Keratinocyte (primary cell): ENCODE measurements around the gene SOCS6. TPM values are rescaled to one million over a fixed set of nuclear protein-coding genes. Genes with fewer than 3 reads are reported as not detected.

Experiments used
- DNase-seq: peaks from one replicate; pipeline ENCODE4 v3.0.0-alpha.2; 2011; ENCODE audit warnings: low read depth, missing footprints, low spot score
- FAIRE-seq: peaks from 2 replicates; lab custom pipeline; 2011; peaks lifted over from hg19 to GRCh38; lab: Jason Lieb, UNC
- H2AFZ ChIP-seq: 2 replicates; pipeline ENCODE4 v1.6.0; 2012; ENCODE audit warnings: low read length, control low read depth, inconsistent platforms; ENCODE audit not compliant: control insufficient read depth
- H3K27ac ChIP-seq: 2 replicates; pipeline ENCODE4 v1.5.1; 2011; ENCODE audit warnings: low read length; ENCODE audit not compliant: control insufficient read depth, insufficient read depth
- H3K27me3 ChIP-seq: 3 replicates; pipeline ENCODE4 v1.6.0; 2011; ENCODE audit warnings: low read length; ENCODE audit not compliant: control insufficient read depth, insufficient read depth; ENCODE audit errors: extremely low read depth
- H3K36me3 ChIP-seq, 2 experiments: 2 replicates in 1 of 2; 3 replicates in 1 of 2; pipeline ENCODE4 v1.5.1; 2011; ENCODE audit warnings: low read length in 2 of 2, mild to moderate bottlenecking in 1 of 2; ENCODE audit not compliant: control insufficient read depth in 2 of 2, insufficient read depth in 2 of 2; ENCODE audit errors: extremely low read depth in 1 of 2
- H3K4me1 ChIP-seq: 3 replicates; pipeline ENCODE4 v1.5.1; 2011; ENCODE audit warnings: low read length; ENCODE audit not compliant: control insufficient read depth, insufficient read depth; ENCODE audit errors: extremely low read depth
- H3K4me2 ChIP-seq: 3 replicates; pipeline ENCODE4 v1.6.0; 2011; ENCODE audit warnings: low read depth, low read length; ENCODE audit not compliant: control insufficient read depth, insufficient read depth; ENCODE audit errors: extremely low read depth
- H3K4me3 ChIP-seq, 3 experiments: fragments of 200-600 bp in 1 of 3; sonication (generic) in 1 of 3; 2 replicates in 2 of 3; 3 replicates in 1 of 3; pipeline ENCODE4 v1.5.1; 2011 to 2016; ENCODE audit warnings: low read length in 3 of 3, mild to moderate bottlenecking in 3 of 3, control low read depth in 2 of 3, inconsistent platforms in 1 of 3, low read depth in 1 of 3, mixed read lengths in 1 of 3, mixed run types in 1 of 3, moderate library complexity in 1 of 3; ENCODE audit not compliant: control insufficient read depth in 2 of 3, insufficient read depth in 2 of 3; ENCODE audit errors: extremely low read depth in 1 of 3
- H3K79me2 ChIP-seq: 2 replicates; pipeline ENCODE4 v1.6.0; 2012; ENCODE audit warnings: low read length; ENCODE audit not compliant: control insufficient read depth, insufficient read depth
- H3K9ac ChIP-seq: 3 replicates; pipeline ENCODE4 v1.6.0; 2011; ENCODE audit warnings: low read length; ENCODE audit not compliant: control insufficient read depth, insufficient read depth; ENCODE audit errors: extremely low read depth
- H3K9me1 ChIP-seq: 3 replicates; pipeline ENCODE4 v1.6.0; 2011; ENCODE audit warnings: low read length; ENCODE audit not compliant: control insufficient read depth, insufficient read depth; ENCODE audit errors: extremely low read depth
- H3K9me3 ChIP-seq: 2 replicates; pipeline ENCODE4 v1.5.1; 2012; ENCODE audit warnings: low read depth, low read length; ENCODE audit not compliant: control insufficient read depth
- H4K20me1 ChIP-seq: 3 replicates; pipeline ENCODE4 v1.6.0; 2011; ENCODE audit warnings: low read length; ENCODE audit not compliant: control insufficient read depth, insufficient read depth; ENCODE audit errors: extremely low read depth
- CTCF ChIP-seq, 3 experiments: IDR thresholded peaks in 1 of 3; conservative IDR thresholded peaks in 1 of 3; optimal IDR thresholded peaks in 1 of 3; 2 replicates in 2 of 3; 3 replicates in 1 of 3; pipeline versions ENCODE3 to v1.5.1; 2011; ENCODE audit warnings: low read length in 3 of 3, mild to moderate bottlenecking in 3 of 3, moderate library complexity in 2 of 3, control low read depth in 1 of 3, inconsistent platforms in 1 of 3; ENCODE audit not compliant: insufficient read depth in 2 of 3; ENCODE audit errors: extremely low read depth in 1 of 3
- EZH2 ChIP-seq: IDR thresholded peaks from one replicate; pipeline ENCODE4 v1.6.1; 2012; ENCODE audit warnings: inconsistent platforms, mild to moderate bottlenecking, low read length, moderate library complexity
- dilution Hi-C: fragments of 300-500 bp; cut with MboI; formaldehyde crosslinking; loops from one replicate; pipeline ENCODE4 v1.7.0; 2020; ENCODE audit warnings: low sequenced_read_pairs; ENCODE audit not compliant: extremely low pct_ligation_motif_present
- polyA plus RNA-seq, 5 experiments: library from polyadenylated mRNA; depleted of rRNA in 3 of 5; stranded (reverse) in 3 of 5; stranded (forward) in 1 of 5; unstranded in 1 of 5; fragments of >200 nt; gene quantifications; 1 replicate in 1 of 5; 2 replicates in 3 of 5; 3 replicates in 1 of 5; pipeline versions ENCODE4 v1.2.1 to v1.2.3, GENCODE V29; 2011 to 2012; ENCODE audit warnings: missing spikeins in 2 of 5, low read depth in 1 of 5, low replicate concordance in 1 of 5

Gene SOCS6
- polyA plus RNA-seq, 1 donor (not counting 4 experiments of a cell fraction or from before 2014, with no cell fraction given) = 22.2 TPM

GRCh38 chr18:70326255-70326654, 37.4 kb downstream of the SOCS6 start:
- TF ChIP-seq CTCF (optimal IDR thresholded peaks at IDR 0.05 in 1 of 3, IDR thresholded peaks at IDR 0.05 in 1 of 3, conservative IDR thresholded peaks at IDR 0.05 in 1 of 3; ENCODE audit: extremely low read depth in 1 of 3, insufficient read depth in 2 of 3, low read length in 3 of 3) (no peak), EZH2 (no peak)

GRCh38 chr18:70328169-70328568, 39.3 kb downstream of the SOCS6 start:
- no peak overlapping the region for H3K4me3 ChIP-seq
- DNase-seq (no peak), FAIRE-seq (no peak)
- H3K4me1 ChIP-seq = peaks cover 8% of the 10 kb centered on the region
- TF ChIP-seq EZH2 = no peak
- TF ChIP-seq CTCF (optimal IDR thresholded peaks at IDR 0.05 in 1 of 3, IDR thresholded peaks at IDR 0.05 in 1 of 3, conservative IDR thresholded peaks at IDR 0.05 in 1 of 3; ENCODE audit: extremely low read depth in 1 of 3, insufficient read depth in 2 of 3, low read length in 3 of 3) = no peak
- no peaks in the 10 kb centered on the region for H4K20me1 ChIP-seq
- H3K79me2 ChIP-seq = peaks cover 28% of the 10 kb centered on the region
- H3K9me3 ChIP-seq = no peaks in the 10 kb centered on the region
- no peaks in the 10 kb centered on the region for H3K27me3 ChIP-seq
- H3K9ac ChIP-seq = no peak overlapping the region
- dilution Hi-C loops = no loop called here
- H3K9me1 ChIP-seq = no peaks in the 10 kb centered on the region
- H2AFZ ChIP-seq = no peak overlapping the region
- no peak overlapping the region for H3K27ac ChIP-seq
- H3K4me2 ChIP-seq = no peak overlapping the region
- H3K36me3 ChIP-seq = peaks cover 4 to 15% of the 10 kb centered on the region in 2 experiments

More at GRCh38 chr18:70326255-70326654, 37.4 kb downstream of the SOCS6 start:
- Histone ChIP-seq H3K9ac (no peak overlapping the region), H3K9me1 (no peaks in the 10 kb centered on the region), H3K4me1 (no peaks in the 10 kb centered on the region), H3K27ac (no peak overlapping the region), H2AFZ (no peak overlapping the region), H3K36me3 (peaks cover 4 to 15% of the 10 kb centered on the region in 2 experiments), H3K27me3 (no peaks in the 10 kb centered on the region), H3K4me2 (no peak overlapping the region), H3K4me3 (no peak overlapping the region), H3K9me3 (no peaks in the 10 kb centered on the region), H4K20me1 (no peaks in the 10 kb centered on the region), H3K79me2 (peaks cover 43% of the 10 kb centered on the region)
- no peak for DNase-seq
- dilution Hi-C loops = no loop called here
- FAIRE-seq = no peak
